ENCODE data around the gene MCC. TPM values are rescaled to one million over a fixed set of nuclear protein-coding genes. Genes with fewer than 3 reads are reported as not detected.

The MCC gene
- total RNA-seq, 2 experiments from 2014 or later = 0.25 TPM; not detected in 1

DNA sequence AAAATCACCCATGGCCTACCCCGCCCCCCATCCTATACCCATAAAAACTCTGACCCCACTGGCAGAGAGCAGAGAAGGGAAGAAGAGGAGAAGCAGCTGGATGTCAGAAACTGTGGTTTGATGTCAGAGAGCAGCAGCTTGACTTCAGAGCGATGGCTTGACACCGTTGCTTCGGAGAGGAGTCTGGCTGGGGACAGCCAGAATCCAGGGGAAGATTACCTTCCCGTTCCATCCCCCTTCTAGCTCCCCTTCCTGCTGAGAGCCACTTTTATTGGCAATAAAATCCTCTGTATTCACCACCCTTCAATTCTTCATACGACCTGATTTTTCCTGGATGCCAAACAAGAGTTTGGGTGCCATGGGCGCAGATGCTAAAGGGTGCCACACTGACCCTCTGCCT, 373.7 kb downstream of the MCC start:
- H3K79me2 ChIP-seq (ENCODE audit: insufficient read depth, low read depth, low read length) = no peaks in the 10 kb centered on the region
- no peak overlapping the region for H3K27ac ChIP-seq (ENCODE audit: low read depth, low read length, poor library complexity, severe bottlenecking)

DNA sequence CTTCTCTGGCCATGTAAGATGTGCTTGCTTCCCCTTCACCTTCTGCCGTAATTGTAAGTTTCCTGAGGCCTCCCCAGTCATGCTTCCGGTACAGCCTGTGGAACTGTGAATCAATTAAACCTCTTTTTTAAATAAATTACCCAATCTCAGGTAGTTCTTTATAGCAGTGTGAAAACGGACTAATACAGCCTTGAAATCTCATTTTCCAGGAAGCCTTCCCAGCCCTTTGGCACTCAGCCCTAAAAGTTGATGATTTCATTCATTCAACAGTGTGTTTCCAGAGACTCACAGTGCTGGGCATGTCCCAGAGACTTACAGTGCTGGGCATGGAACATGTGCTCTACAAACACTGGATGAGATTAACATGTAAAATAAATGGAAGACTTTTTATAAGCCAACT, 375.8 kb downstream of the MCC start:
- H3K4me1 ChIP-seq (ENCODE audit: insufficient read depth, low read length, poor library complexity, severe bottlenecking) = peaks cover 5% of the 10 kb centered on the region

More for the DNA sequence above, 373.7 kb downstream of the MCC start:
- no peaks in the 10 kb centered on the region for H3K9me3 ChIP-seq (ENCODE audit: low read length)
- ChIA-PET POLR2A (no interaction called here), CTCF (ENCODE audit: unreplicated experiment) (no interaction called here)
- intact Hi-C loops (cut with micrococcal nuclease; ENCODE audit: unreplicated experiment) = no loop called here
- no peak overlapping the region for H3K4me3 ChIP-seq (ENCODE audit: low read depth, low read length, poor library complexity, severe bottlenecking)
- TF ChIP-seq EZH2phosphoT487 (IDR thresholded peaks at IDR 0.05; ENCODE audit: borderline replicate concordance, low read depth, low read length) = no peak
- TF ChIP-seq, protein P1, sequence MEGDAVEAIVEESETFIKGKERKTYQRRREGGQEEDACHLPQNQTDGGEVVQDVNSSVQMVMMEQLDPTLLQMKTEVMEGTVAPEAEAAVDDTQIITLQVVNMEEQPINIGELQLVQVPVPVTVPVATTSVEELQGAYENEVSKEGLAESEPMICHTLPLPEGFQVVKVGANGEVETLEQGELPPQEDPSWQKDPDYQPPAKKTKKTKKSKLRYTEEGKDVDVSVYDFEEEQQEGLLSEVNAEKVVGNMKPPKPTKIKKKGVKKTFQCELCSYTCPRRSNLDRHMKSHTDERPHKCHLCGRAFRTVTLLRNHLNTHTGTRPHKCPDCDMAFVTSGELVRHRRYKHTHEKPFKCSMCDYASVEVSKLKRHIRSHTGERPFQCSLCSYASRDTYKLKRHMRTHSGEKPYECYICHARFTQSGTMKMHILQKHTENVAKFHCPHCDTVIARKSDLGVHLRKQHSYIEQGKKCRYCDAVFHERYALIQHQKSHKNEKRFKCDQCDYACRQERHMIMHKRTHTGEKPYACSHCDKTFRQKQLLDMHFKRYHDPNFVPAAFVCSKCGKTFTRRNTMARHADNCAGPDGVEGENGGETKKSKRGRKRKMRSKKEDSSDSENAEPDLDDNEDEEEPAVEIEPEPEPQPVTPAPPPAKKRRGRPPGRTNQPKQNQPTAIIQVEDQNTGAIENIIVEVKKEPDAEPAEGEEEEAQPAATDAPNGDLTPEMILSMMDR (conservative IDR thresholded peaks at IDR 0.05; ENCODE audit: low read length) = no peak
- DNase-seq (ENCODE audit: low spot score) = no peak
- H3K4me1 ChIP-seq (ENCODE audit: insufficient read depth, low read length, poor library complexity, severe bottlenecking) = peaks cover 12% of the 10 kb centered on the region
- no peaks in the 10 kb centered on the region for H4K20me1 ChIP-seq (ENCODE audit: insufficient read depth, low read length)
- no peaks in the 10 kb centered on the region for H3K9me2 ChIP-seq (ENCODE audit: insufficient read depth, low read length)
- no TSS peak for BruUV-seq (replicated peaks)
- no peaks in the 10 kb centered on the region for H3K36me3 ChIP-seq (ENCODE audit: insufficient read depth, low read length)
- H2AFZ ChIP-seq (ENCODE audit: low read length) = no peak overlapping the region
- H3K4me2 ChIP-seq (ENCODE audit: low read length) = no peak overlapping the region

DNA sequence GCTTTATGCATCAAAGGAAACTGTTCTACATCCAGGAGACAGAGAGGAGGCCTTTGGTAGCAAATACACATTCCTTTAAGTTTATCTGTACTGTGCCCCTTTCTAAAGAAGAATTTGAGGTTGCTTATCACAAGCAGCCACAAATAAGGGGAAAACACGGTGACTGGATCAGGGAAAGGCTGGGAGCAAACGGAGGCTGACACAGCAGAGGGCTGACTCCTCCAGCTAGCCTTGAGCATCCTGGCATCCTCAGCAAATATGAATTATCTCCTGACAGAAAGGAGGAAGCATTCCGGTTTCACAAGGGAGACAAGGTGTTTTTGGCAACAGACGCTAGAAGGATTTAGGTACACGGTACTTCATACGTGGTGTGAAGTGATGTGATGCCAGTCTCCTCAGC, 378.1 kb downstream of the MCC start:
- ChIA-PET CTCF (ENCODE audit: unreplicated experiment) (no interaction called here), POLR2A (no interaction called here)
- Histone ChIP-seq H2AFZ (ENCODE audit: low read length) (no peak overlapping the region), H3K9me3 (ENCODE audit: low read length) (no peaks in the 10 kb centered on the region), H3K79me2 (ENCODE audit: insufficient read depth, low read depth, low read length) (no peaks in the 10 kb centered on the region), H4K20me1 (ENCODE audit: insufficient read depth, low read length) (no peaks in the 10 kb centered on the region), H3K4me1 (ENCODE audit: insufficient read depth, low read length, poor library complexity, severe bottlenecking) (no peaks in the 10 kb centered on the region), H3K27ac (ENCODE audit: low read depth, low read length, poor library complexity, severe bottlenecking) (no peak overlapping the region), H3K9me2 (ENCODE audit: insufficient read depth, low read length) (no peaks in the 10 kb centered on the region), H3K36me3 (ENCODE audit: insufficient read depth, low read length) (no peaks in the 10 kb centered on the region), H3K4me2 (ENCODE audit: low read length) (no peak overlapping the region), H3K4me3 (ENCODE audit: low read depth, low read length, poor library complexity, severe bottlenecking) (no peak overlapping the region)
- no peak for TF ChIP-seq EZH2phosphoT487 (IDR thresholded peaks at IDR 0.05; ENCODE audit: borderline replicate concordance, low read depth, low read length)
- TF ChIP-seq, protein P1 (conservative IDR thresholded peaks at IDR 0.05; ENCODE audit: low read length) = no peak
- no TSS peak for BruUV-seq (replicated peaks)
- DNase-seq (ENCODE audit: low spot score) = no peak
- intact Hi-C loops (cut with micrococcal nuclease; ENCODE audit: unreplicated experiment) = no loop called here

More for the DNA sequence above, 375.8 kb downstream of the MCC start:
- Histone ChIP-seq H3K36me3 (ENCODE audit: insufficient read depth, low read length) (no peaks in the 10 kb centered on the region), H2AFZ (ENCODE audit: low read length) (no peak overlapping the region), H3K4me2 (ENCODE audit: low read length) (no peak overlapping the region), H4K20me1 (ENCODE audit: insufficient read depth, low read length) (no peaks in the 10 kb centered on the region), H3K27ac (ENCODE audit: low read depth, low read length, poor library complexity, severe bottlenecking) (no peak overlapping the region), H3K79me2 (ENCODE audit: insufficient read depth, low read depth, low read length) (no peaks in the 10 kb centered on the region), H3K9me3 (ENCODE audit: low read length) (no peaks in the 10 kb centered on the region), H3K9me2 (ENCODE audit: insufficient read depth, low read length) (no peaks in the 10 kb centered on the region), H3K4me3 (ENCODE audit: low read depth, low read length, poor library complexity, severe bottlenecking) (no peak overlapping the region)
- DNase-seq (ENCODE audit: low spot score) = no peak
- ChIA-PET POLR2A (no interaction called here), CTCF (ENCODE audit: unreplicated experiment) (no interaction called here)
- BruUV-seq (replicated peaks) = no TSS peak
- intact Hi-C loops (cut with micrococcal nuclease; ENCODE audit: unreplicated experiment) = no loop called here
- no peak for TF ChIP-seq EZH2phosphoT487 (IDR thresholded peaks at IDR 0.05; ENCODE audit: borderline replicate concordance, low read depth, low read length)
- TF ChIP-seq, protein P1 (conservative IDR thresholded peaks at IDR 0.05; ENCODE audit: low read length) = no peak
